ENCODE measurements around the gene FASTKD3.

DNA sequence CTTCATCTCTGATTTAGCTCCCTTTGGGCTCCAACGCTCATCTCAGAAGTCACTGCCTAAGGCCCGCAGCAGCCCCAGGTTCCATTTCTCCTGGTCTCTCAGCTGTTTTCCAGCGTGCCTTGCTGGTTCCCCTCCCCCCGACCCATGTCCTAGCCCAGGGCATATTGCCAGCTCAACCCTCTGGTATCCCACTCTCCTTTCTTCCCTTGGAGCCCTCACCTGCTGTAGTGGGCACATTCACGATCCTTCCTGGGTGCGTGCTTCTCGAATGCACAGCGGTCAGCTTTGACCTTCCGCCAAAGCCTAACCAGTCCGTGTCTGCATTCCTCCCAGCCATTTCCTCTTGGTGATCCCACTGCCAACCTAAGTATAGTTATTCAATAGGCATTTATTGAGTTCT, 54.0 kb downstream of the FASTKD3 start:
- TF ChIP-seq, protein P1, sequence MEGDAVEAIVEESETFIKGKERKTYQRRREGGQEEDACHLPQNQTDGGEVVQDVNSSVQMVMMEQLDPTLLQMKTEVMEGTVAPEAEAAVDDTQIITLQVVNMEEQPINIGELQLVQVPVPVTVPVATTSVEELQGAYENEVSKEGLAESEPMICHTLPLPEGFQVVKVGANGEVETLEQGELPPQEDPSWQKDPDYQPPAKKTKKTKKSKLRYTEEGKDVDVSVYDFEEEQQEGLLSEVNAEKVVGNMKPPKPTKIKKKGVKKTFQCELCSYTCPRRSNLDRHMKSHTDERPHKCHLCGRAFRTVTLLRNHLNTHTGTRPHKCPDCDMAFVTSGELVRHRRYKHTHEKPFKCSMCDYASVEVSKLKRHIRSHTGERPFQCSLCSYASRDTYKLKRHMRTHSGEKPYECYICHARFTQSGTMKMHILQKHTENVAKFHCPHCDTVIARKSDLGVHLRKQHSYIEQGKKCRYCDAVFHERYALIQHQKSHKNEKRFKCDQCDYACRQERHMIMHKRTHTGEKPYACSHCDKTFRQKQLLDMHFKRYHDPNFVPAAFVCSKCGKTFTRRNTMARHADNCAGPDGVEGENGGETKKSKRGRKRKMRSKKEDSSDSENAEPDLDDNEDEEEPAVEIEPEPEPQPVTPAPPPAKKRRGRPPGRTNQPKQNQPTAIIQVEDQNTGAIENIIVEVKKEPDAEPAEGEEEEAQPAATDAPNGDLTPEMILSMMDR (conservative IDR thresholded peaks at IDR 0.05), result no peak
- TF ChIP-seq EZH2 (IDR thresholded peaks at IDR 0.05; ENCODE audit: low read depth), result no peak

All from PC-9 (cell line).